ENCODE data around the gene ABRAXAS1.
"Not testable (repeated sequence)": the region's sequence is repeated elsewhere in the genome, so short reads cannot be mapped to it uniquely, and the experiment has no call there.

ABRAXAS1 gene

DNA sequence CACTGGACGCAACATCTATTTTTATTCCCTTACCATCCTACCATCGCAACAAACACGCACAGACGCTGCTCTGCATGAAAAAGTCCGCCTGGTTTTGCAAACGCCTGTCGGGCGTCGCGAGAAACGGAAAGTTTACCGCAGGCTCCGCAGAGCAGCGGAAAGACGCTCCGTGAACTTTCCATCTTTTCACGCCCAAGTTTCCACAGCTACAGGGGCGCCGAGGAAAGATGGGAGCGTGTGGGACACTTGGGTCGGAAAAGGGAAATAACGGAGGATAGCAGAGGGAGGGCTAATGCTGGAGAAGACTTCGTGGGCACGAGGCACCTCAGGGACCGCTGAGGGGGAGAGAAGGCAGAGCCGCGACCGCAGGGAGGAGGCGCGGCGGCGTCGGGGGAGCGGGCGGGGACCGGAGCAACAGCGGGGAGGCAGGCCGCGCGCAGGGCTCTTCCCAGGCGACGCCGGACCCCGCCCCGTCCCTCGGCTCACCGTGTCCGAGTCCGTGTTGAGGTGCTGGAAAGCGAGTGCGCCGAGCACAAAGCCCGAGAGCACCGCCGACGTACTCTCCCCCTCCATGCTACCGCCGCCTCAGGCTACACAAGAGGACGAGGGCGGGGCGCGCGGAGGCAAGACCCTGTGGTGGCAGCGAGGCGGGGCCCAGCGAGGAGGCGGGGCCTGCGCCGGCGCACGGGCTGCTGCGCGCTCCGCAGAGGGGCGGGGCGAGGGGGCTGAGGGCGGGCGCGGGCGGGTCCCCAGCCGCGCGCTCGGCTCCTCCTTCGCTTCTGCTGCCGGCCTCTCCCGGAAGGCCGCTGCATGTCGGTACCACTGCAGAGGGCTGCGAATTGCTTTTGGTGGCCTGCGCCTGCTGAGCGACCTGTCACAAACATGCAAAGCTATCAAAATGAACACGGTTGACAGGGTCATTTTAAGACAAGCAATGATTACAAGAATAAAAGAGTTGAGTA, at the start of gene ABRAXAS1:
Gene ABRAXAS1 (minus strand): TSS at position 601 of the 962 bp plus-strand sequence. CDS start 28 bp downstream, at position 573.
- no peak for FAIRE-seq
- peak; percentile 80 for DNase-seq (ENCODE audit: low spot score)

DNA sequence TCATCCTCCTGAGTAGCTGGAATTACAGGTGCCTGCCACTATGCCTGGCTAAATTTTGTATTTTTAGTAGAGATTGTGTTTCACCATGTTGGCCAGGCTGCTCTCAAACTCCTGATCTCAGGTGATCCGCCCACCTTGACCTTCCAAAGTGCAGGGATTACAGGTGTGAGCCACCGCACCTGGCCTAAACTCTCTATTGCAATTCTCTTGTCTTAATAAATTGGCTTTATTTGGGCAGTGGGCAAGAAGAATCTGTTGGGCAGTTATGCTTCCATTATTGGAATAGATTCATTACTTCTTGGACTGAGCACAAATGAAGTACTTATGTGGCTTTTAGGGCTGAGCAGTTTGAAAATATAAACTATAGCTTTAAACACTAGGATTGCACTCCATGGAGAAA, 42.8 kb upstream of the ABRAXAS1 start:
- DNase-seq (ENCODE audit: low spot score) (no peak), FAIRE-seq (no peak)

DNA sequence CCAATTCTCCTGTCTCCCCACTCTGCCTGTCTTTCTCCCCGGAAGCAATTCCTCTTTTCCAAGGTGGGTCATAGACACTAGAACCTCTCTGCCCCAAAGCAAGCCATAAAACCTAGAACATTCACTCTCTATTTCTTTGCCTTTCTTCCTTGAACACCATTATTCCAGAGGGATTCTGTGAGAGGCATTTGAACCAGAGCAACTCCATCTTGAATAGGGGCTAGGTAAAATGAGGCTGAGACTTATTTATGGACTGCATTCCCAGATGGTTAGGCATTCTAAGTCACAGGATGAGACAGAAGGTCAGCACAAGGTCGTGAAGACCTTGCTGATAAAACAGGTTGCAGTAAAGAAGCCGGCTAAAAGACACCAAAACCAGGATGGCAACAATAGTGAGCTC, 37.3 kb upstream of the ABRAXAS1 start:
- DNase-seq (ENCODE audit: low spot score), result no peak
- no peak for FAIRE-seq

DNA sequence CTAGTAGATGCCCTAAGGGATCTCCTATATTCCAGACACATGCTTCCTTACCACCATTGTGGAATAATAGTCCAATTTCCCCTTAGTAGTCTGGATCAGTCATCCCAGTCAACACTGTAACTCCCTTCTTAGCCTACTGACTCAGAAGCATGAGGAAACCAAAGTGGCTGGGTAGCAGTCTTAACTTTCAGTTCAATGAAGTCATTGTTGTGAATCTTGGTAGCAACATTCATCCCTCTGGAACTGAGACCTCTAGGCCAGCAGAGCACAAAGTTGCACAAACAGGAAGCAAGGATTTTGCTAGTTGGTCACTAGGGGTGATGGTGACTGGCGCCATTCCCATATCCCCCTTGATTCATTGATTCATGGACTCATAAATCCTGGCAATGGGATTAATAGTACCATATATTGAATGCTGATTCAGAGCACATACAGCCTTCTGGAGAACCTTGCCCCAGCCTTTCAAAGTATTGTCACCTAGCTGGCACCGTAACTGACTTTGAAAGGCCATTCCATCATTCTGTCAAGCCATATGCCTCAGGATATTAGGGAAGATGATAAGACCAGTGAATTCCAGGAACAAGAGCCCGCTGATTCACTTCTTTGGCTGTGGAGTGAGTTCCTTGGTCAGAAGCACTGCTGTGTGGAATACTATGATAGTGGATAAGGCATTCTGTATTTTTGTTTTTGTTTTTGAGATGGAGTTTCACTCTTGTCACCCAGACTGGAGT, 31.3 kb upstream of the ABRAXAS1 start:
- no peak for FAIRE-seq

DNA sequence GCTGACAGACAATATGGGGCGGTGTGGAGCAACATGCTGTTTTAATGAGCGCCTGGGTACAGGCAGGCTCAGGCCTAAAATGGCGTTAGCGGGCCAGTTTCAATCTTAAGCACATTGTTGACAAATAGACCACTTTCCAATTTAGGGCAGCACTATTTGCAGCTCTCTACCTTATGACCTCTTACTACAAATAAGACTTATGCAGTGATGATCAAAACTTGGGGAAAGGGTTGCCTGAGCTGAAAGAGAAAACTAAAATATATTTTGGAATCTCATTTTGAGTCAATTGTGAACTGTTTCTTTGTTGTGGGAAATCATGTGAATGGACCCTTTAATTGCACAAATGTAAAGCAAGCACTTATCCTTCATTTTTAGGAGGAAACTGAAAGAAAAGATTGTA, 25.5 kb upstream of the ABRAXAS1 start:
- FAIRE-seq (no peak), DNase-seq (ENCODE audit: low spot score) (no peak)

More for the DNA sequence above, 31.3 kb upstream of the ABRAXAS1 start:
- DNase-seq (ENCODE audit: low spot score), result peak; percentile 5

DNA sequence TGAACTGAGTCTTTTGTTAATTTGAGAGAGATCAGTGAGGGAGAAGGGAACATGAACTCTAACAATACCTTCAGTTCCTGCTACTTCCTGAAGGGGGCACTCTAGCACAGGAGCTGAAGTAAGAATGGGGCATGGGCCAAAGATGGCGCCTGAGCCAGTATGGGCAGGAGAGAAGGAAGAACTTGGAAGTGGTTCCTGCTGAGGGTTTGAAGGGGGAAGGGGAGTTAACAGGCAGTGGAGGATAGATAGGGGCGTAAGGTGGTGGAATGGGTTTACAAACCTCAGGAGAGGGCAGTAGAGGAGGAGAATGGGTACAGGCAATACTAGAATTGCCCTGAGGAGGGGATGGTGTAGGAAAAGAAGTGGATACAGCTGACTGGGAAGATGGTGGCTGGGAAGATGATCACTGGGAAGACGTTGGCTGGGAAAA, 24.3 kb upstream of the ABRAXAS1 start:
- peak; percentile 16 for DNase-seq (ENCODE audit: low spot score)
- not testable (repeated sequence) for FAIRE-seq

DNA sequence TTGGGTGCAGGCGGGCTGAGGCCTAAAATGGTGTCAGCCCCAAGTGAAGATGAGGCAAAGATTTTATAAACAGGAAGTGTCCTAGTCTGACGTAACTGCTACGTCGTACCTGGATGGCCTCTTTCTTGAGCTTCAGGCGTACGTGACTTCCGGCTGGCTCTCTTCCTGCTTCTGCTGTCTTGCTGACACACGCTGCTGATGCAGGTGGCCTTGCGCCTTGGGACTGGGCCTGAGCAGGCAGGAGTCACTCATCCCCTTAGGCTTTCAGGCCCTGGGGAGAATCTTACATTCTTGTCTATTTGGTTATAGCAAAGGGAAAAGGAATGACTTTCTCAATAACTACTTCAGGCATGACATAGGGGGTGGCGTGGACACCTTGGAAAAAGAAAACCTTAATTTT, 20.1 kb upstream of the ABRAXAS1 start:
- no peak for FAIRE-seq

DNA sequence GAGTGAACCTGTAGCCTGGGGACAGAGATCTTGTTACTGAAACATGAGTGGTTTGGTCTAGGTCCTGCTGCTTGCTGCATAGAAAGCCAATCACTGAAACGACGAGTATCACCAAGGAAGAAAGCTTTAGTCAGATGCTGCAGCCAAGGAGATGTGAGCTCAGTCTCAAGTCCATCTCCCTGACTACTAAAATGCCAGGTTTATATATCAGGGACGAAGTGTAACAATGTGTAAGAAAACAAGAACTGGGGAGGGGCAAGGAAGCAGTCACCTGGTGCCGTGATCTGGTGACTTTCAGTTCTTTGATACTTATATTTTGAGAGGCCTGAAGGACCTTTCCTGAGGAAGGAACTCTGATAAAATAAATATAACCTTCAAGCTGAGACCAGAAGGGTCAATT, 19.6 kb upstream of the ABRAXAS1 start:
- DNase-seq (ENCODE audit: low spot score), result no peak
- FAIRE-seq, result no peak

More for the DNA sequence above, 20.1 kb upstream of the ABRAXAS1 start:
- DNase-seq (ENCODE audit: low spot score), result no peak

DNA sequence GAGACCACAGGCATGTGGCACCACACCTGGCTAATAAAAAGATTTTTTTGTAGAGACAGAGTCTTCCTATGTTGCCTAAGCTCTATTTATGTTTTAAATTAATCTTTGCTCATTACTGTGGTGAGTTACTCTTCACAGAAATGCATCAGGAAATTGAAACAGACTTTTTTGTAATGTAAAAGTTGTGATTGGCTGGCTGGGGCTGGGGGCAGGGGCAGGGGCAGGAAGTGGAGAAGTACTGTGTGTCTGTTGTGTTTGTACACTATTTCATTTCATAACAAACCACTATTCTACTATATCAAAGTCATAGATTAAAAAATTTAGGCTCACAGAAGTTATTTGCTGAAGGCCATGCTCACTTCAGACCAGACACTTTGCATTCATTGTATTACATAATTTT, 19.1 kb upstream of the ABRAXAS1 start:
- FAIRE-seq (no peak), DNase-seq (ENCODE audit: low spot score) (no peak)

DNA sequence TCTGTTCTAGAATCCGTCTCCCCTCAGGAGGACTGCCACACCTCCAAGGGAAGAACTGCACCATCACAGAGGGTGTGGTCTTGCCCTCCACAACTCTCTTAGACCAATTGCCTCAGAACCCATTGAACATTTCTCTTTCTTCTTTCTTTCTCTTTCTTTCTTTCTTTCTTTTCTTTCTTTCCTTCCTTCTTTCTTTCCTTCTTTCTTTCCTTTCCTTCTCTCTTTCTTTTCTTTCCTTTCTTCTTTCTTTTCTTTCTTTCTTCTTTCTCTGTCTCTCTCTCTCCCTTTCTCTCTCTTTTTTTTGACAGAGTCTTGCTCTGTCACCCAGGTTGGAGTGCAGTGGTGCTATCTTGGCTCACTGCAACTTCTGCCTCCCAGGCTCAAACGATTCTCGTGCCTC, 16.8 kb upstream of the ABRAXAS1 start:
- not testable (repeated sequence) for DNase-seq (ENCODE audit: low spot score); FAIRE-seq

DNA sequence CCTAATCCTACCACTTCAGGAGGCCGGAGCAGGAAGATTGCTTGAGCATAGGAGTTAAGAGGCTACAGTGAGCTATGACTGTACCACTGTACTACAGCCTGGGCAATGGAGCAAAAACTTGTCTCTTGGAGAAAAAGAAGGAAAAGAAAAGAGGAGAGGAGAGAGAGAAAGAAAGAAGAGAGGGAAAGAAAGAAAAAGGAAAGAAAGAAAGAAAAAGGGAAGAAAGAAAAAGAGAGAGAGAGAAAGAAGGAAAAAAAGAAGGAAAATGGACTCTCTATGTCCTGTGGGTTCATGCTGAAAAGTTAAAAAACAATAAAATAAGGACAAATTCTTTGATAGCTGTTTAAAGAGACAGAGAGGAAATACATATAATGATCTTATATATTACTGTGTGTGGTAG, 13.3 kb upstream of the ABRAXAS1 start:
- DNase-seq (ENCODE audit: low spot score), result no peak
- FAIRE-seq, result no peak

DNA sequence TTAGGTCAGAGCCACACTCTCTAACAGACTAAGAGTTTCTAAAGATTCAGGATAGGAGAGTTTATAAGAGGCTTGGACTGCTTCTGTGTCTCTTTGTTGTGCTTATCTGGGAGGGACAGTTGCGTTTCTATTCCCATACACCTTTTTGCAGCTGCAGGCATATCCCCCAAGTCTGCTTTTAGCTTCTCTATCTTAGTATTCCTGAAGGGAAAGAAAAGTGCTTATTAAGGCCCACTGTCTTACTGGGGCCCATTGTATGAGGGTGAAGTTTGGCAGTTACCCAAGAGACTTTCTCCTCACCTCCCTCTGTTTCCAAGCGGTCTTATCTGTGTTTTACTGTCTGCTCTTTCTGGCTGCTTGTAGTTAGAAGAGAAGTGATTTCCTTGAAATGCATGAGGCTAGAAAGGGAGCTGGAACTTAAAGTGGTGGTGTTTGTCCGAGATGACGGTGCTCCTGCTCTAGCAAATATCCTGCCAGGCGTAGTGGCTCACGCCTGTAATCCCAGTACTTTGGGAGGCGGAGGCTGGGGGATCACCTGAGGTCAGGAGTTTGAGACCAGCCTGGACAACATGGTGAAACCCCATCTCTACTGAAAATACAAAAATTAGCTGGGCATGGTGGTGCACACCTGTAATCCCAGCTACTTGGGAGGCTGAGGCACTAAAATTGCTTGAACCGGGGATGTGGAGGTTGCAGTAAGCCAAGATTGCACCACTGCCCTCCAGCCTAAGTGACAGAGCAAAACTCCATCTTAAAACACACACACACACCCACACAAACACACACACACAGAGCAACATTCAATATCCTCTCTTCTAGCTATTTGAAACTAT, 11.4 kb upstream of the ABRAXAS1 start:
- not testable (repeated sequence) for DNase-seq (ENCODE audit: low spot score); FAIRE-seq

DNA sequence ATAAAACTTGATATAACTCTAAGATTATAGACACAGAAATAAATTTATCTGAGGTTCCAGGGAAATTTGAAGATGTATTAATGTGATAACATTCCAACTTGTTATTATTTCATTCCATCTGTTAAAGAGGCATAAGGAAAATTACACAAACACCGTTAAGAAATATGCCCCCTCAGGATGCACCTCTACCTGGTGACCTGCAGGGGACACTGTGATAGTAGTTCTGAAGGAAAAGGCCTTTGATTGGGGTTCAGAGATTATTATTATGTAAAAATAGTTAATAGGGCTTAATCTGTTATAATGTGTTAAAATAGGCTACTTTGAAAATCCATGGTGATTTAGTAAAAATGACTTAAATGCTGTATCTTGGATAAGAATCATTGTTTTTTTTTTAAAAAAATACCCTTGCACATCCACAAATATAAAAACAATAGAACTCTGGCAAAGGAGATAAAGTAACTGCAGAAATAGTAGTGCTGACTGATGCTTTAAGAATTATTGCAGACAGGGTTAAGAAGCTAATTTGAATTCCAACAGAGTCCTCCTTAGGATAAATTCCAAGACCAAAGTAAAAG, 6.1 kb upstream of the ABRAXAS1 start:
- peak; percentile 7 for DNase-seq (ENCODE audit: low spot score)
- peak; percentile 69 for FAIRE-seq

DNA sequence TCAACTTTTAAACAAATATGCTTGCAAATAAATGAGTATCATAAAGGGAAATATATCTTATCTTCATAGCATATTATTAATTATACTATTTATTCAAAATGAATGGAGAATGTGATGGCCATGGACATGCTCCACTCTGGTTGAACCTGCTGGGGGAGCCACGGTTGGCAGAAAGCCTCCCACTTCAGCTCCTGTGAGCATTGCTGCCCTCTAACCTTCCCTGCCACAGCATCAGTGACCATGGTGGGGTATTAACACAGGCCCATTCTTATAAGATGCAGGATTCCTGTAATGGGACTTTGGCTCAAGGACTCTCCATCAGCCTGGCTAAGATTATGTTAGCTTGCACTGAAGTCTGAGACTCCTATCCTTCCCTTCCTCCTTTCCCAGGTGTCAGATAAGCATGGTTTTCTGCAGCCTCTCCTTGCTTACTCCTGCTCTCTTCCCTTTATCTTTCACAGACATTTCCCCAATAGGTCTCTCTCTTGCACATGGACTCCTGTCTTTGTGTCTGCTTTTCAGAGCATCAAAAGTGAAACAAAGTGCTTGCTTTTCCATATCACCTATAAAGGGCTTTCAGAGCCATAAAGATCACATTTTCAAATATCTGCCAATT, 4.9 kb upstream of the ABRAXAS1 start:
- DNase-seq (ENCODE audit: low spot score), result no peak
- FAIRE-seq, result no peak

DNA sequence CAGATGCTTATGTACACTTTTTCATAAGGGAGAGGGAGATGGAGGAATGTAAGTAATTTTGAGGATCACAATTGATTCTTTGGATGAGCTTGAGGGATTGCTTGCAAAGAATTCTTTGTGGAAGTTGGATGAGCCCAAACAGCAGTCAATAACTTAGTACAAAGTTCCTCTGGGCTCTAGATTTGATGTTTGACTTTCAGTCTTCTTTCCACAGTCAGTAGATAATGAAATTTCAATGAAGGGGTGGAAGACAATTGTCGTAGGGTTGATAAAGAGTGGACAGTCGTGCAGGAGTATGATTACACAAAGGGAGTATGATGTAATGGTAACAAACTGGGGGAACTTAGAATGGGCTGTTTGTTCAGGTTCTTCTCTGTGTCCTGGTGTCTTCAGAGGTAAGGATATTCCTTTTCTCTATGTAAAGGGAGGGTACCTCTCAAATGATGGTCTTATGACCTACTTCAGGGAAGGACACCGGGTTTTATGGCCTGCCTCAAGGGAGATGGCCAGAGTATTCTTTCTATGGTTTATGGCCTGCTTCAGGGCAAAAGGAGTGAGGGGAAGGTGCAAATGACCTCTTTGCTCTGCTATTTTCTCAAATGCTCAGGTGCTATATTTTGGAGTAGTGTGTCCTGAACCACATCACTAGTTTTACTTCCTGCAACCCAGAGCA, 1.7 kb upstream of the ABRAXAS1 start:
- FAIRE-seq (no peak), DNase-seq (ENCODE audit: low spot score) (no peak)

DNA sequence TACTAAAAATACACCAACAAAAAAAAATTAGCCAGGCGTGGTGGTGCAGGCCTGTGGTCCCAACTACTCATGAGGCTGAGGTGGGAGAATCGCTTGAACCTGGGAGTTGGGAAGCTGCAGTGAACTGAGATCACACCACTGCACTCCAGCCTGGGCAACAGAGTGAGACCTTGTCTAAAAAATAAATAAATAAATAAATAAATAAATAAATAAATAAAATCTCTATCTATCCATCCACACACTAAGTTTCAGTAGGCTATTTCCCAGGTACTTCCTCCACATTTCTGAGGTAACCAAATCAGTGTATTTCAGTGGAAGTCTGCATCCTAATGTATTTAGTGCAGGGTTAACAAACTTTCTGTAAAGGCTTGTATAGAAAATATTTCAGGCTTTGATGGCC, 10.9 kb downstream of the ABRAXAS1 start:
- DNase-seq (ENCODE audit: low spot score) (no peak), FAIRE-seq (no peak)

DNA sequence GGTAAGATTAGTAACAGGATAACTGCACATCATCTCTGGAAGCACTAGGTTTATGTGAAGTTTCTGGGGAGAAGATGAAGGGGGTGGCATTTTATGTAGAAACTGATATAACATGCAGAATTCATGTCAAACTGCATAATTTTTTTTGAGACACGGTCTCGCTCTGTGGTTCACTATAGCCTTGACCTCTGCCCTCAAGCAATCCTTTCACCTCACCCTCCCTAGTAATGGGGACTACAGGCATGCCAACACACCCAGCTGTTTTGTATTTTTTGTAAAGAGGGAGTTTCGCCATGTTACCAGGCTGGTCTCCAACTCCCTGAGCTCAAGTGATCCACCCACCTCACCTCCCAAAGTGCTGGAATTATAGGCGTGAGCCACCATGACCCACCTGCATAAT, 11.5 kb downstream of the ABRAXAS1 start:
- DNase-seq (ENCODE audit: low spot score), result no peak
- no peak for FAIRE-seq

DNA sequence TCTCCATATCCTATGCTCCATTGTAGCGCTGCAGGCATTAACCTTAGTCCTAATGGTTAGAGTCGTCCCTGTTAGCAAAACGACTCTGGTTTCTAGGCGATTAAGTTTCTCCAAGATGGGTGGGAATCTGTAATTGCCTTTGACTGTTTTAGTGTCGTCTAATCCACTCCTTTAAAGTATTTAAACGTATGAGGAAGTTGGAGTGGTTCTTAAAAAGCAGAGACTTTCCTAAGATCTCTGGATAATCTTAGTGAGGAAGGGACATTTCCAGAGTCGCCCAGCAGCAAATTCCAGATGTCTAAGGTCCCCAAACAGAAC, 28.8 kb downstream of the ABRAXAS1 start:
- no peak for DNase-seq (ENCODE audit: low spot score)
- FAIRE-seq, result no peak

DNA sequence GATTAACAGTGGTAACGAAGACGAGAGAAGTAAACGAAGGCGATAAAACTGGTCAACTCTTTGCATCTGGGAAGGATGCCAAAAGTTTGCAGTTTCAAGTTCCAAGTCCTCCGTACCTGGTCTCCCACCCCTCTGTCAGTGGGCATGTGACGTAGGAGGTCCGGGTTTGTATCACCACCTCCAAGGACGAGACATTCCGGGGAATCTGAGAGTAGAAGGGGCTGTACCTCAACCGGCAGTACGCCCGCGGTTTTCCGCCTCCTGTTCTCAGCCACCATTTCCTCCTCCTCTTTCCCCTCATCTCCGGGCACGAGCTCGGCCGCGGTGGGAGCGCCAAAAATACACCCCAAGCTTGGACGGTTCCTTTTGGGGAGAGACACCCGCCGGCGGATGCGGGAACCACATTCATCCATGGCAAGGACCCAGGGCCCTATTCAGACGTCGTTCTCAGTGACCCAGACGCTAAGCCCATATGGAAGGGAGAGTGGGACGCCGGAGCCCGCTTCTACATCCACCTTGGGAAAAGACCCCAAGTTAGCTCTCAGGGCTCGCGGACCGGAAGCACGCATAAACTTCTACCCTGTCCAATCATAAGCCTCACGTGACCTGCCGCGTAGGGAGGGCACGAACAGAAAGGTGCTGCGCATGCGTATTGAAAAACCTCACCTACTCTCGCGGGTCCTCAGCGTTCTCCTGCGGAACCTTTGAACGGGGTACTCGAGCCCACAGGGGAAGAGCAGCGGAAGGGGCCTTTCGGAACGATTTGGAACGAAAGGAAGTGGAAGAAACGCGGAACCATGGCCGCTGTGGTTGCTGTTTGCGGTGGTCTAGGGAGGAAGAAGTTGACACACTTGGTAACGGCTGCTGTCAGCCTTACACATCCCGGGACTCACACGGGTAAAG, 29.4 kb downstream of the ABRAXAS1 start, which contains the start of the genes HELQ and MRPS18C:
Gene HELQ (minus strand): TSS at position 543 of the 903 bp plus-strand sequence. CDS start 130 bp downstream, at position 413.
Gene MRPS18C (plus strand): TSS at position 778 of the 903 bp plus-strand sequence. CDS start 20 bp downstream, at position 798.
- FAIRE-seq (peak; percentile 61), DNase-seq (ENCODE audit: low spot score) (peak; percentile 95)

Measured in RCC 7860 (cell line).